Inferior parietal cortex (tissue), 1 donor: Measurements from ENCODE around the gene GMPR2.

Experiments
- DNase-seq: peaks from one replicate; pipeline ENCODE4 v3.0.0-alpha.2; 2016; ENCODE audit errors: extremely low spot score

Gene GMPR2

DNA sequence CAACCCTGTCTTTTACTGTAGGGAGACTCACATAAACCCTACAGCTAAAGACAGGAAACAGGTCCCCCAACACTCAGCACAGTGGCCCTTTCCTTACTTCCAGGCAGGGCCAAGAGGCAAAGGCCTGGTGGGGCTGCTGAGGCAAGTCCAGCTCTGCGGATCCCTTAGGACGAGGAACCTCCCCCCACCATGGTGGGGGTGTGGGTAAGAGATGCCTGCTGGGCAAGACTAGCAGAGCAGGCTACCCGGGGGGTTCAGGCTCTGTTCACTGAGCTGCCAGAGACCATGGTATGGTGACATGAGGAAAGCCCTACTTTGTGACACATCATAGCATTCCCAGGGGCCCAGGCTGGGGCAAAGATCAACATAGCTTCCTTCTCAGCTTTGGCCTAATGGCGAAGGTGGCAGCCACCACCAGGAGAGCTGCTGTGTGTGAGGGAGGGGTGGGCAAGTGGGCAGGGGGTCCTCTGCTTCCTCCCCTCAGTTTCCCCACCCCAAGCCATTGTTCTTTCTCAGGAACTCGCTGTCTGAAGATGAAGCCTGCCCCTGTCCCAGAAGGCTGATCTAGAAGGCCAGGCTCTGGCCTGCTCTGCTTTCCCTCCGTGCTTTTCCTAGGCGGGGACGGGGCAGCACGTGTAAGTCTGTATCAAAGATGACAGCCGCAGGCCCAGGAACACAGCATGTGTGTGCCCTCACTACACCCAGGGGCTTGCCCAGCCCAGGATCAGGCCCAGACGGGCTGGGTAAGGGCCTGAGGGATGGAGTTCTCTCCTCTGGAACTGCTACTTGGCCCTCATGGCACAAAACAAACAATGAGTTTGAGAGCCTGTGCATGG lies 19.8 kb downstream of the GMPR2 start:
- no peak for DNase-seq

- no peak for DNase-seq
Observed at GRCh38 chr14:24253936-24254335, 21.2 kb downstream of the GMPR2 start.

DNA sequence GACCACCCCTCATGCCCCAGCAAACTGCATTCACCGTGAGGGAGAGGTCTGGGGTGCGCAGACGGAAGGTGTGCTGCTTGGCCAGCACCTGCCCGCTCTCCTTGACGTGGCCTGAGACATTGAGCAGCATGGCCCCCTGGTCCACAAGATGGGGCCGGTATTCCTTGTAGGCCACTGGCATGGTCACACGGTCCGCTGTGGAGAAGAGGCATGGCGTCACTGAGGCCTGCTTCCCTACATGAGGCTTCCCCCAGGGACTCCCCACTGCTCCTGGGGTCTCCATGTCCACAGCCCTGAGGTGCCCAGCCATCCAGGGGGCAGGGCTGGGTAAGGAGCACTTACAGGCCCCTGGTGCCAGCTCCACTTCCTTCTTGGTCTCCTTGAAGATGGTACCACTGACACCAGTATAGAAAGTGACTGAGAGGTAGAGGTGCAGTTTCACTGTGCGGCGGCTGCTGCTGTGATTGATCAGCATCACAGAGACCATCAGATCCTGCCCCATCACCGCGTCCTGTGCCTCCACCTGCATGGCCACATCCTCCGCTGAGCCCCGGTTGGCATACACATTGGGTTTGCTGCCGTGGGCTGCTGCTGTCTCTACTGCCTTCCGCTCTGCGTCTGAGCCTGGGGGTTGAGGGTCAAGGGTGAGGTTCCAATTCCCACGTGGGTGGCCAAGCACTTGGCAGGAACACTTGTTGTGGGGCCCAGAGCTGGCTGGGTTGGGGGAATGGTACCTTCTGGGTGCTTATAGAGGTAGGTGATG lies 22.1 kb downstream of the GMPR2 start:
- no peak for DNase-seq

DNA sequence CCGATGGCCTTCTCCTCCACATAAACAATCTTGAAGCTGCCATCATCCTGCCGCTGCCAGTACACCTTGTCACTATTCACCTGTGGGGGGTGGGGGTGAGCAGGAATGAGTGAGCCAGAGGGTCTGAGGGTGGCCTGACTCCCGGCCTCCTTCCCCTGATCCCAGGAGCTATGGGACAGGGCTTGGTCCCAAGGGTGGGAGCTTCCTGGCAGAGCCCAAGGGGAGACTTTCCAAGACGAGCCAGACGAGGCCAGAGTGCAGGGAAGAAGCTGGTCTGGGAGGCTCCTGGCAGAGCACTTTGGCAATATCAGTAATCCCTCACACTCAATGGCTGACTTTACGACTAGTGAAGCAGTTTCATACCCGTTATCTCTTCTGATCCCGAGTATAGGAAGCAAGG lies 22.7 kb downstream of the GMPR2 start:
- no peak for DNase-seq

DNA sequence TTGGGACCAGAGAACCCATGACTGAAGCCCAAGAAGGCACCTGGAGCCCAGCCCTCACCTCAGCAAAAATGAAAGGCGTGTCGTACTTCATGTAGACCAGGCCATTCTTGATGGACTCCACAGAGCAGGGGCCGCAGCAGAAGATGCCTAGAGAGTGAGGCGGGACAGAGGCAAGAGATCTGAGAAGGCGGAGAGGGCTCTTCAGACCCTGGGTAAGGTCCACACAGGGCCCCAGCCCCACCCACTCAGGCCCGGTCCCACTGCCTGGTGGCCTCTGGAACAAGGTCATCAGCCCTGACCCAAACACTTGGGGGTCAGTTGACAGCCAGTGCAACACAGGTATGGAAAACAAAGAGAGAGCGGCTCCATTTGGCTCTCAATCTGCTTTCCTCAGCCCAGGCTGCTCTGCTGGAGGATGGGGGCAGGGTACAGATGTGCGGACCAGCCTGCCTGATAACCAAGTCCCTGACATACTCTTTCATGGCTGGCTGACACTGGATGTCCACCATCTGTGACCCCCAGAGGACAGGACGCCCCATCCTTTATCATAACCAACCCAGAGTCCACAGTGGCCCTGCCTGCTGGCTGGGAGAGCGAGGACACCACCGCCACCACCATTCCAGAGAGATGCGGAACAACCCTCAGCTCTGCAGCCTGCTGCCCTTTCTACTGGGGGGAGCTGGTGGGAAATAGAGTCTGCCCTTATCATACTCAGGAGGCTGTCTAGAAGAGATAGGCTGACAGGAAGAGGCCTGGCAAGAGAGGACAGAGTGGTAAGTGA lies 23.4 kb downstream of the GMPR2 start:
- no peak for DNase-seq

DNA sequence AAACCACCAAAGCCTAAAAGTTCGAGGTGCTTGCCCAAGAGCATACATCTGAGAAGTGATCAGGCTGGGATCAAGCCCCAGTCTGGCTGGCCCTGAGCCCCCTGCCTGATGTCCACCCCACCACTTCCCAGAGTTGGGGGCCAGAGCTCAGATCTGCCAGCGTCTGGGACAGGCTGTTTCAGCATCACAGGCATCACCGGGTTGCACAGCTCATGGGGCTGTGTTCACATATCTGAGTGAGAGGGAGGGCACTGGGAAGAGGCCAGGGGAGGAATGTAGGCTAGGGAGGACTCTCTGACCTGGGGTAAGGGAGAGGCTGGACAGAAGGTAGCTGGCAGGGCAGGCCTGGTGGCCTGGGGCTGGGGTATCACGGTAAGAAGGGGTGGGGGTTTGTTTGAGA lies 24.2 kb downstream of the GMPR2 start:
- DNase-seq: no peak

- DNase-seq: no peak
Observed at GRCh38 chr14:24258119-24258518, 25.4 kb downstream of the GMPR2 start.

DNA sequence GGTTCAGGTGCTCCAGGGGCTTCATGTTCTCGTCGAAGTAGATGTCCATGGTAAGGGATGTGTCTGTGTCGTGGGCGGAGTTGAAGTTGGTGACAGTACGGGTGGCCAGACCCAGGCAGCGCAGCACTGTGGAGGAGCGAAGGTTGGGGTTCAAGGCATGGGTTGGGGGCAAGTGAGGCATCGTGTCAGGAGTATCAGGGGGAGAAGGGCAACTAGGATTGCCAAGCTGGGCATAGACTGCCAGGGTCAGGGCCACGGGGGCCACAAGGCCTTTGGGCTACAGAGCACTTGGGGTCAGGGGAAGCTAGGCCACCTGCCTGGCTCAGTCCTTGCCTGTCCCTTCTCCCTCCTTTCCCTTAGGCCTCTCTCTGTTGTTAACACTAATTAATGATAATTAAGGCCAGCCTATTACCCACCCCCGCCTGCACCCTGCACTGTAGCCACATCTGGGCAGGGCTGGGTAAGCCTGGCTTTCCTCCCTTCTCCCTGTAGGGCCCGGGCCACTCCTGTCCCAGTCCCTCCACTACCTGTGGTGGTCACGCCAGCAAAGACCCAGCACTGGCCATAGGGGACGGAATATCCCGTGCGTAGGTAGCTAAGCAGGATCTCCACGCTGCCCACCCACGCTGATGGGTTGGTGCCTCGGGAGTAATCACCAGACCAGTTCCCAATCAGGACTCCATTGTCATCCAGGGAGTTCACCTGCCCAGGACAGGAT lies 26.0 kb downstream of the GMPR2 start:
- no peak for DNase-seq

DNA sequence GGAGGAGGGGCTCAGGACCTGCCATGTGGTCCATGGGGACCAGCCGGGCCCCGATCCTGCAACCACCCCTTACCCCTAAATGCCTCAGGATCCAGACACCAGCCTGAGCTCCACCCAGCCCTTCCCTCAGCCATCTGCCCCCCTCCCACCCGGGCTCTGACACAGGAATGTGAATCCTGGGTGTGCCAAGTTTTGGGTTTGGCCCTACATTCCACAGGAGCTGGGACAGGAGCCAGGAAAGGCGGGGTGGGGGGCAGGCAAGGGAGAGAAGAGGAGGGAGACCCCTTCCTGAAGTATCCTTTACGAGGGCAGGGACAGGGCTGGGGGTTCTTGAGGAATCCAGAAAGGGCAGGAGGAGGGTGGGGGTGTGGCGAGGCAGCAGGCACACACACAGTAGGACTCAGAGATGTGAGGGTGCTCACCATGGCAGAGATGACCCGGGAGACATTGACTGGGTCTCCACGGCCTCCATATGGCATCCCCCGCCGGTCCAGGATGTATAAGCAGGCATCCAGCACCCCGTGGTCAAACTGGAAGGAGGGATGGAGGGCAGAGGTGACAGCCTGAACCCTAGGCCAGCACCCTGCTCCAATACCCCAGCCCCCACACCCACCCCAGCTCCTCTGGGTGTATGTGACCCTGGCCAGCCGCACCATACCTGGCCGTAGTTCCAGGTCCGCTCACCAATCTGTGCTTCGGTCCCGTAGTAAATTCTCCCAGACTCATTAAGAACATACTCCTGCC lies 26.7 kb downstream of the GMPR2 start:
- DNase-seq: no peak

GRCh38 chr14:24260026-24260779 lies 27.5 kb downstream of the GMPR2 start:
- DNase-seq: no peak

GRCh38 chr14:24260780-24261157 lies 28.0 kb downstream of the GMPR2 start:
- no peak for DNase-seq

DNA sequence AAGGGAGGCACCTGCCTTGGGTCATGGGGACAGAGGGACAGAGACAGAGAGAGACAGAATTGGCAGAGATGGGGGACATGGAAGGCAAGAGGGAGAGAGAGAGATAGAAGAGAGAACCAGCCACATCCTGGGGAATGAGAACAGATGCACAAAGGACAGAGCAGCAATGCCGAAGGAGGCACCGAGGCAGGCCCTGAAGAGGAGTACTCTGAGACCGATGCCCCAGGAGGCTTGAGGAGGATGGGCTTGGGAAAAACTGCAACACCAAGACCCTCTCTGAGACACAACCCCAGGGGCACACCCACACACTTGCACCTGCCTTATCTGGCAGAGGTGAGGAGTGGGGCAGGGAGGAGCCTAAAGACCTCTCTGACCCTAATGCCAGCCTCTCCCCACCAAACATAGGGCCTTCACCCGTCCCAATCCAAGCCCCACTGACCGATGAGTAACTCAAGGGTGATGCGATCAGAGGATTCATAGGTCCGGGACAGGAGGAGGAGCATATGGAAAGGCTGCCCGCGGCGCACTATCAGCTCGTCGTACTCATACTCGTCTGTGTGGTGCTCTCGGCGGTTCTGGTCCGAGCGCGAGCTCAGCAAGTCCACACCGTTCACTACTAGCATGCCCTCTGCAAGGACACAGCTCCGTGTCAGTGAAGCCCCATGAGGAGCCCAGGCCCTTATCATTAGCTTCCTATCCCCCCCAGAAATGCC lies 28.7 kb downstream of the GMPR2 start:
- no peak for DNase-seq

DNA sequence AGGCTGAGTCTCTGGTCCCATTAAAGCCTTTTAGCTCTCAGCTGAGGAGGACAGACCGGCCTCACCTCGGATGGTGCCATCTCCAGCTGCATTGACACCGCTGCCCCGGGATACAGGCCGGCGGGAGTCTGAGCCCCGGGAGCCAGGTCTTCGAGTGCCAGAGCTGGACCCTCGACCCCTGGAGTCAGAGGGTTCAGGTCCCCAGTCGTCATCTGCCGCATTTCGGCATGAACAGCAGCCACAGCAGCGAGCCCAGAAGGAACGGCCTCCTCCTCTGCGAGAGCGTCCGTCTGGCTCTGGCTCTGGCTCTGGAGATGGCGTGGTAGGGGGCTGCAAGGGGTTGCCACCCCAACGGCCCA lies 29.2 kb downstream of the GMPR2 start:
- no peak for DNase-seq

DNA sequence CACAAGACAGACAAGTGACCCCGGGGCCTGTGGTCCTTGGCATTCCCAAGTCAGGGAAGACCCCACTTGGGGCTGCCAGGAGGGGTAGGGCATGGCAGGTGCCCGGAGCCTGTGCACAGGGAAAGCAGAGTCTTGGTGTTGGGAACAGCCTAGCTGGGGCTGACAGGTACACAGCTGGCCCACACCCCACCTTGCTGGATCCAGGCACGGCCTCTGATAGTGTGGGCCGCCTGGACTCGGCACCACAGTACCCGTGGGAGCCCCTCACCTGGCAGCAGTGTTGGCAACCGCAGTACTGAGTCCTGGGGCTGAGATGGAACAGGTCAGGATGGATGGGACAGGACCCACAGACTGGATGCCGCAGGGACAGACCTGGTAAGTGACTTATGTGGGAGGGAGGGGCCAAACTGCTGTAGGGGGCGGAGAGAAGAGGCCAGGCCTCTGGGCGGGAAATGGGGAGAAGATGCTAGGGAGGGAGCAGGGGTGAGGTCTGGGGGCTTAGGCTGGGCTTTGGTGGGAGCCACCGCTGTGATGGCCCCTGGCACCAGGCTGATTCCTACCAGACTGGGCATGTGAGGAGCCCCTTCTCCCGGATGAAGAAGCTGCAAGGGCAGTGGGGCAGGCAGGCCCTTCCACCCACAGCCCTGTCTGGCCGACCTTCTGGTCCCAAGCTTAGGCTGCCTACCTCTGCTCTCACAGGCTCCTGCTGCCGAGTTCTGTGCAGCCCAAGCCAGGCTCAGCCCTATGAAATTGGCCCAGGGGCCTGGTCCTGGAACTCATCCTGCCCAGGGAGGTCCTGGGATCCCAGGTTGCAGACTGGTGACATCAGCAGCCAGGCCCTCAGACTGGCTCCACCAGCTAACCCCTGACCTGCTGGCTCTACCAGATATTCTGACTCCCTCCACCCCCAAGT lies 30.3 kb downstream of the GMPR2 start, which contains the start of gene TGM1:
TGM1 (minus strand) TSS at position 357 of the 913 bp plus-strand sequence. CDS start 825 bp downstream, outside the sequence.
- no peak for DNase-seq

- DNase-seq: no peak
Observed at GRCh38 chr14:24263848-24264247, 31.1 kb downstream of the GMPR2 start.

- DNase-seq: no peak
Observed at GRCh38 chr14:24264298-24264697, 31.6 kb downstream of the GMPR2 start.

GRCh38 chr14:24266344-24267244 lies 33.9 kb downstream of the GMPR2 start:
- no peak for DNase-seq
